Osteocyte (in vitro differentiated cells): ENCODE data around the gene XRCC1. TPM values are rescaled to one million over a fixed set of nuclear protein-coding genes. Genes with fewer than 3 reads are reported as not detected.
A peak's percentile ranks its signal among the peaks of the same experiment; 100 is the strongest.
"Not testable (repeated sequence)": the region's sequence is repeated elsewhere in the genome, so short reads cannot be mapped to it uniquely, and the experiment has no call there.

Experiments used
- DNase-seq: peaks from one replicate; pipeline ENCODE4 v3.0.0; 2021; ENCODE audit warnings: mixed read lengths; ENCODE audit not compliant: unreplicated experiment; ENCODE audit errors: extremely low spot score
- H3K27ac Mint-ChIP-seq: one replicate; pipeline ENCODE4 v1.8.0; 2021; ENCODE audit warnings: mild to moderate bottlenecking, mixed read lengths; ENCODE audit not compliant: unreplicated experiment
- H3K27me3 Mint-ChIP-seq: one replicate; pipeline ENCODE4 v1.8.0; 2021; ENCODE audit warnings: mixed read lengths; ENCODE audit not compliant: unreplicated experiment
- H3K36me3 Mint-ChIP-seq: one replicate; pipeline ENCODE4 v1.8.0; 2021; ENCODE audit warnings: mixed read lengths; ENCODE audit not compliant: unreplicated experiment
- H3K4me1 Mint-ChIP-seq: one replicate; pipeline ENCODE4 v1.8.0; 2021; ENCODE audit warnings: mixed read lengths; ENCODE audit not compliant: unreplicated experiment
- H3K4me3 Mint-ChIP-seq: one replicate; pipeline ENCODE4 v1.8.0; 2021; ENCODE audit warnings: mild to moderate bottlenecking, moderate library complexity, mixed read lengths; ENCODE audit not compliant: unreplicated experiment
- H3K9me3 Mint-ChIP-seq: one replicate; pipeline ENCODE4 v1.8.0; 2021; ENCODE audit warnings: mixed read lengths; ENCODE audit not compliant: unreplicated experiment
- CTCF ChIP-seq: fragments of 200-600 bp; sonication (generic); IDR thresholded peaks from 2 replicates; pipeline ENCODE4 v1.5.0; 2021; ENCODE audit warnings: antibody characterized with exemption, mild to moderate bottlenecking, moderate library complexity
- total RNA-seq: library from RNA; stranded (reverse); gene quantifications from 2 replicates; pipeline ENCODE4 v1.2.1, GENCODE V29; 2021

XRCC1 gene
- total RNA-seq, 1 donor from 2014 or later = 43.2 TPM

GRCh38 chr19:43606569-43607229 is 31.4 kb upstream of the XRCC1 start:
- H3K27ac Mint-ChIP-seq = no peak overlapping the region
- no peaks in the 10 kb centered on the region for H3K9me3 Mint-ChIP-seq
- H3K4me3 Mint-ChIP-seq = no peak overlapping the region
- no peak for DNase-seq
- no peaks in the 10 kb centered on the region for H3K27me3 Mint-ChIP-seq
- peaks cover 10% of the 10 kb centered on the region for H3K36me3 Mint-ChIP-seq
- no peak for TF ChIP-seq CTCF
- H3K4me1 Mint-ChIP-seq = peaks cover 12% of the 10 kb centered on the region

GRCh38 chr19:43605875-43606568 is 30.7 kb upstream of the XRCC1 start:
- Mint-ChIP-seq H3K27ac (no peak overlapping the region), H3K9me3 (no peaks in the 10 kb centered on the region), H3K27me3 (no peaks in the 10 kb centered on the region), H3K36me3 (peaks cover 10% of the 10 kb centered on the region), H3K4me1 (peaks cover 9% of the 10 kb centered on the region), H3K4me3 (no peak overlapping the region)
- TF ChIP-seq CTCF = no peak
- no peak for DNase-seq

GRCh38 chr19:43600326-43600725 is 25.0 kb upstream of the XRCC1 start:
- H3K27ac Mint-ChIP-seq, H3K27me3 Mint-ChIP-seq, H3K4me3 Mint-ChIP-seq, DNase-seq, H3K9me3 Mint-ChIP-seq, H3K36me3 Mint-ChIP-seq: not testable (repeated sequence)
- peaks cover 18% of the 10 kb centered on the region for H3K4me1 Mint-ChIP-seq

GRCh38 chr19:43599635-43600295 is 24.4 kb upstream of the XRCC1 start:
- Mint-ChIP-seq H3K27ac (no peak overlapping the region), H3K4me1 (peaks cover 19% of the 10 kb centered on the region), H3K4me3 (no peak overlapping the region), H3K27me3 (no peaks in the 10 kb centered on the region), H3K9me3 (no peaks in the 10 kb centered on the region), H3K36me3 (peaks cover 5% of the 10 kb centered on the region)
- TF ChIP-seq CTCF = peak; percentile 5
- DNase-seq = no peak

GRCh38 chr19:43598445-43599240 is 23.3 kb upstream of the XRCC1 start:
- Mint-ChIP-seq H3K4me3 (no peak overlapping the region), H3K27ac (no peak overlapping the region), H3K4me1 (peaks cover 26% of the 10 kb centered on the region), H3K36me3 (peaks cover 8% of the 10 kb centered on the region), H3K27me3 (no peaks in the 10 kb centered on the region), H3K9me3 (no peaks in the 10 kb centered on the region)
- no peak for DNase-seq
- TF ChIP-seq CTCF = no peak
